Mucosa of descending colon (tissue), 3 donors: ENCODE data around the gene CCDC97. TPM values are rescaled to one million over a fixed set of nuclear protein-coding genes. Genes with fewer than 3 reads are reported as not detected.
A peak's percentile ranks its signal among the peaks of the same experiment; 100 is the strongest.

Experiments
- ATAC-seq: fragments of 200-7000 bp; cut with Tn5 transposase; one replicate; pipeline ENCODE4 v1.9.1; 2020; ENCODE audit warnings: mild to moderate bottlenecking, moderate library complexity
- DNase-seq, 3 donors: peaks; one replicate each; pipeline ENCODE4 v3.0.0-alpha.2; 2020
- H3K36me3 ChIP-seq: fragments of 200-600 bp; one replicate; pipeline ENCODE4 v1.8.0; 2021; ENCODE audit warnings: low read depth, mild to moderate bottlenecking
- H3K4me1 ChIP-seq: fragments of 200-600 bp; one replicate; pipeline ENCODE4 v1.8.0; 2021; ENCODE audit warnings: low read depth, mild to moderate bottlenecking
- H3K4me3 ChIP-seq: fragments of 200-600 bp; one replicate; pipeline ENCODE4 v1.8.0; 2021; ENCODE audit warnings: mild to moderate bottlenecking
- H3K9me3 ChIP-seq: fragments of 200-600 bp; one replicate; pipeline ENCODE4 v1.8.0; 2021; ENCODE audit warnings: mild to moderate bottlenecking
- intact Hi-C, 2 donors: fragments of 100-400 bp; cut with DNase I in 1 of 2; cut with micrococcal nuclease in 1 of 2; formaldehyde crosslinking; loops; one replicate each; pipeline versions ENCODE4 v1.11.0 to v1.11.1; 2022; cut with DNase I, micrococcal nuclease
- total RNA-seq, 3 donors: library from RNA; stranded (reverse); fragmentation: NEBNext Ultra II Directional in 2 of 3; extraction: Animal tissue kit (Norgen Biotek cat#: 25700) in 2 of 3; gene quantifications; one replicate each; pipeline versions ENCODE4 v1.2.1 to v1.2.4, GENCODE V29; 2021 to 2023
- TF ChIP-seq, protein P1 (sequence below): fragments of 200-600 bp; IDR thresholded peaks from one replicate; pipeline ENCODE4 v1.8.0; 2022; ENCODE audit warnings: antibody characterized with exemption, mild to moderate bottlenecking
- donor health status: DM: no; HTN: no; CAD: no; lungs with moderate emphysema.
- donor health status: DM: no; HTN: no; CAD: no.
- donor health status: DM: no; HTN: yes; CAD: no.

Gene CCDC97
- total RNA-seq, 3 donors from 2014 or later, result 26.2 to 29.6 (median 27.0) TPM

DNA sequence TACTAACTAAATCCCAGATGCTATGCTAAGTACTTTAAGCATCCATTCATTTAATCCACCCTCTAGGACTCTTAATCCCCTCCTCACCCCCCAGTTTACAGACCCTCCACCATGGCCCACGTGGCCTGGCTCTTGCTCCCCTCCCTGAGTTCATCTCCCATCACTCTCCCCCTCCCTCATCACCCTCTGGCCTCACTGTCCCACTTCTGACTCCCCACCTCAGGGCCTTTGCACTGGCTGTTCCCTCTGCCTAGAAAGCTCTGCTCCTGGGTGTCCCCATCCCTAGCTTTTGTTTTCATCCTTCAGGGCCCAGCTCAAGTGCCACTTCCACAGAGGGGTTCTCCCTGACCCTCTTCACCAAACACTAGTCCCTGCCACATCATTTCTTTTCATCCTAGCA is 49.8 kb downstream of the CCDC97 start:
- ATAC-seq, result no peak
- peaks cover 16% of the 10 kb centered on the region for H3K4me1 ChIP-seq
- no peak overlapping the region for H3K4me3 ChIP-seq

DNA sequence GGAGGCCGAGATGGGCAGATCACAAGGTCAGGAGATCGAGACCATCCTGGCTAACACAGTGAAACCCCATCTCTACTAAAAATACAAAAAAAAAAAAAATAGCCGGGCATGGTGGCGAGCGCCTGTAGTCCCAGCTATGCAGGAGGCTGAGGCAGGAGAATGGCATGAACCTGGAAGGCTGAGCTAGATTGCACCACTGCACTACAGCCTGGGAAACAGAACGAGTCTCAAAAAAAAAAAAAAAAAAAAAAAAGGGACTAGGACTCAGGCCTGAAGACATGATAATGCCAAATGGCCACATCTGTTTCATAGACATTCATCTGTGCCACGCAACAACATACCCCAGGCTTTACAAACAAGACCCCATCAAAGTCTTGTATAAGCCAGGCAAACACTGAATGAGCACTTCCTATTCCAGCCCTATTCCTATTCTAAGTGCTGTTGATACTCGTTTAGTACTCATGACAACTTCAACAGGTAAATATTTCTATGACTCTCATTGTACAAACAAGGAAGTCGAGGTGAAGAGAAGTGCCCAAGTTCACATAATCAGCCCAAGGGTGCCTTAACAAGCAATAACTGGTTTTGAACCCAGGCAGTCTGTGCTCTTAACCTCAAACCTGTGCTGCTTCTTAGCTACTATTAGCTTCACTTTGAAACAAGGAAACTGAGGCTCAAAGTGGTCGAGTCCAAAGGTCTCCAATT is 52.3 kb downstream of the CCDC97 start:
- Histone ChIP-seq H3K9me3 (no peaks in the 10 kb centered on the region), H3K4me1 (peaks cover 19% of the 10 kb centered on the region), H3K4me3 (no peak overlapping the region), H3K36me3 (no peaks in the 10 kb centered on the region)
- TF ChIP-seq, protein P1, sequence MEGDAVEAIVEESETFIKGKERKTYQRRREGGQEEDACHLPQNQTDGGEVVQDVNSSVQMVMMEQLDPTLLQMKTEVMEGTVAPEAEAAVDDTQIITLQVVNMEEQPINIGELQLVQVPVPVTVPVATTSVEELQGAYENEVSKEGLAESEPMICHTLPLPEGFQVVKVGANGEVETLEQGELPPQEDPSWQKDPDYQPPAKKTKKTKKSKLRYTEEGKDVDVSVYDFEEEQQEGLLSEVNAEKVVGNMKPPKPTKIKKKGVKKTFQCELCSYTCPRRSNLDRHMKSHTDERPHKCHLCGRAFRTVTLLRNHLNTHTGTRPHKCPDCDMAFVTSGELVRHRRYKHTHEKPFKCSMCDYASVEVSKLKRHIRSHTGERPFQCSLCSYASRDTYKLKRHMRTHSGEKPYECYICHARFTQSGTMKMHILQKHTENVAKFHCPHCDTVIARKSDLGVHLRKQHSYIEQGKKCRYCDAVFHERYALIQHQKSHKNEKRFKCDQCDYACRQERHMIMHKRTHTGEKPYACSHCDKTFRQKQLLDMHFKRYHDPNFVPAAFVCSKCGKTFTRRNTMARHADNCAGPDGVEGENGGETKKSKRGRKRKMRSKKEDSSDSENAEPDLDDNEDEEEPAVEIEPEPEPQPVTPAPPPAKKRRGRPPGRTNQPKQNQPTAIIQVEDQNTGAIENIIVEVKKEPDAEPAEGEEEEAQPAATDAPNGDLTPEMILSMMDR, result no peak
- peak; percentile 62 for ATAC-seq
- intact Hi-C loops, result no loop called here
- DNase-seq, result peak in 1 of 3 donors; percentile 48

More for the DNA sequence above, 49.8 kb downstream of the CCDC97 start:
- TF ChIP-seq, protein P1, result no peak
- intact Hi-C loops, result no loop called here
- Histone ChIP-seq H3K36me3 (no peaks in the 10 kb centered on the region), H3K9me3 (no peaks in the 10 kb centered on the region)
- DNase-seq, result no peak

DNA sequence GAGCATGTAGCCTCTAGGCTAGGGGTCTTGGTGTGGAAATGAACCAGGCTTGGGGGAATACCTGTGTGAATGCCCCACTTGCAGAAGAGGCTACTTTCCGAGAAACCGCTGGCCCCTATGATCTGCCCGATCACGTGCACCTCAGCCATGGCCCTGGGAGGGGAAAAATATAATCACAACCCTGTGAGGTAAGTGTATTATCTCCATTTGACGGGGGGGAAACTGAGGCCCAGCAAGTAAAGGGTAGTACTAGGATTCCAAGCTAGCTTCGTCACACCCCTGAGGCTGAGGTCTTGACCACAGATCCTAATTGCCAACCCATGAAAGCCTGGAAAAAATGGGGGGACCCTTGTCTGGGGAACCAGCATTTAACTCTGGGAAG is 53.4 kb downstream of the CCDC97 start:
- intact Hi-C loops, result no loop called here
- H3K36me3 ChIP-seq, result no peaks in the 10 kb centered on the region
- no peaks in the 10 kb centered on the region for H3K9me3 ChIP-seq
- H3K4me3 ChIP-seq, result no peak overlapping the region
- H3K4me1 ChIP-seq, result peaks cover 25% of the 10 kb centered on the region
- DNase-seq (peak in 1 of 3 donors; percentile 46), ATAC-seq (no peak)
- TF ChIP-seq, protein P1, result no peak

DNA sequence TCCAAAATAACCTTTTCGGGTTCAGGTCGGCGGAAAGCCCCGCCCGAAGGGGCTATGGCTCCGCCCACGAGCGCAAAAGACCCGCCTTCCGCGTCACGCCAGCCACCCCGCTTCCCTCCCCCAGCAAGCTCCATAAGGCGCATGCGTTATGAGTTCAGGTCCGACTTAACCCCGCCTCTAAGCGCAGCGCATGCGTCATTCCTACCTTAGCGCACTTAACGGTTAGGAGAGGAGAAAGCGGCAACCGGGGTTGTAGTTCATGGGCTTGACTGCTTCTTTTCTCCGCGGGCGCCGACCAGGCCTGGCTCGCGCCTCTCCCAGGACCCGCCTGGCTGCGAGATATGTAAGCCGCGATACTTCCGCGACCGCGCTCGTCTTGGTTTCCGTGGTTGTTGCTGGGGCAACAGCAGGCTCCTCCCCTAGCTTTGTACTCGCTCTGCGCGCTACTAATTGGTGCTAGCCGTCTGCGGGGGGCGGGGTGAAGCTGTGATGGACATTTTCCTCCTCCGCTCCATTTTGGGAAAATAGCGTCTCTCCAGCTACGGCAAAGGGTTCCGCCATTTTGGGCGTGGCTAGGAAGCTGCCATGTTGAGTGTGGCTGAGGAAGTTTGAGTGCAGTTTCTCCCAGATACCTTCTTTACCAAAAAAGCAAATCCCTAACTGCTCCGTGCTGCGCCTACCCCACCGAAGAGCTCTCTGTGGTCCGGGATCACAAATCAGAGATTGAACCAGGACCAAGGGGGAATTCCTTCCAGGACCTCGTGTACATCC is 54.0 kb downstream of the CCDC97 start, which contains the start of gene B9D2:
TSS of gene B9D2 (minus strand) at position 397 of the 771 bp plus-strand sequence. CDS start 630 bp downstream, outside the sequence.
- no peaks in the 10 kb centered on the region for H3K9me3 ChIP-seq
- peak; percentile 94 for ATAC-seq
- intact Hi-C loops, result no loop called here
- TF ChIP-seq, protein P1, result no peak
- DNase-seq, result peak; percentile 98 to 99 (median 99)
- no peaks in the 10 kb centered on the region for H3K36me3 ChIP-seq
- peaks cover 25% of the 10 kb centered on the region for H3K4me1 ChIP-seq
- H3K4me3 ChIP-seq, result peak within 1 kb of the TSS; percentile 56

DNA sequence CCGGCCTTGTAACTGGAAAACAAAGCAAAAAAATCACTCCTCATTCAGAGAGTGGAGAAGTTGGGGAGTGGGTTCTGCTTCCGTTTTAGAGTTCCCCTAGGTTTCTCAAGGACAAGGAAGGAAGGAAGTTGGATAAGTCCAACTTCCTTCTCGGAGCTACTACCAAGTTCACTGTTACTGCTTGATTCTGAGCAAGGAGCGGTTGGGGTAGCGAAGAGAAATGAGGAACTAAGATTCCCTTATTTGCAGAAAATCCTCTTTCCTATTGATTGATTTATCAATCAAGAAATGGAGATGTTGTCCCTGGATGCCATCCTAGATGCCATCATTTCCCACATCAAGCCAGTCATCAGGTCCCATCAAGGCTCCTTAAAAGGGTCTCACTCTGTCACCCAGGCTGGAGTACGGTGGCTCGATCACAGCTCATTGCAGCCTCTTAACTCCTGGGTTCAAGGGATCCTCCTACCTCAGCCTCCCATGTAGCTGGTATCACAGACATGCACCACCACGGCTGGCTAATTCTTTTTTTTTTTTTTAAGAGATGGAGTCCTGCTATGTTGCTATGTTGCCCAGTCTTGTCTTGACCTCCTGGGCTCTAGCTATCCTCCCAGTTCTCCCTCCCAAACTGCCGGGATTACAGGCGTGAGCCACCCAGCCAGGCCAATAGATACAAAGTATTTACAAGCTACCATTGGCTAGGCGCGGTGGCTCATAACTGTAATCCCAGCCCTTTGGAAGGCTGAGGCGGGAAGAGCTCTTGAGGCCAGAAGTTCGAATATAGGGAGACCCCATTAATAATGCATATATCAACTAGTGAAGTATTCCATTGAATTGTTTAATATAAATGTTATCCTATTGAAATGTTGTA is 54.8 kb downstream of the CCDC97 start:
- no peaks in the 10 kb centered on the region for H3K36me3 ChIP-seq

More for the DNA sequence above, 54.8 kb downstream of the CCDC97 start:
- H3K9me3 ChIP-seq, result no peaks in the 10 kb centered on the region
- DNase-seq (peak in 2 of 3 donors; percentile 29 to 33), ATAC-seq (no peak)
- TF ChIP-seq, protein P1, result no peak
- intact Hi-C loops, result no loop called here
- H3K4me1 ChIP-seq, result peaks cover 25% of the 10 kb centered on the region
- peak overlapping the region; percentile 24 for H3K4me3 ChIP-seq
